Measurements from ENCODE around the gene ZFP36.

DNA sequence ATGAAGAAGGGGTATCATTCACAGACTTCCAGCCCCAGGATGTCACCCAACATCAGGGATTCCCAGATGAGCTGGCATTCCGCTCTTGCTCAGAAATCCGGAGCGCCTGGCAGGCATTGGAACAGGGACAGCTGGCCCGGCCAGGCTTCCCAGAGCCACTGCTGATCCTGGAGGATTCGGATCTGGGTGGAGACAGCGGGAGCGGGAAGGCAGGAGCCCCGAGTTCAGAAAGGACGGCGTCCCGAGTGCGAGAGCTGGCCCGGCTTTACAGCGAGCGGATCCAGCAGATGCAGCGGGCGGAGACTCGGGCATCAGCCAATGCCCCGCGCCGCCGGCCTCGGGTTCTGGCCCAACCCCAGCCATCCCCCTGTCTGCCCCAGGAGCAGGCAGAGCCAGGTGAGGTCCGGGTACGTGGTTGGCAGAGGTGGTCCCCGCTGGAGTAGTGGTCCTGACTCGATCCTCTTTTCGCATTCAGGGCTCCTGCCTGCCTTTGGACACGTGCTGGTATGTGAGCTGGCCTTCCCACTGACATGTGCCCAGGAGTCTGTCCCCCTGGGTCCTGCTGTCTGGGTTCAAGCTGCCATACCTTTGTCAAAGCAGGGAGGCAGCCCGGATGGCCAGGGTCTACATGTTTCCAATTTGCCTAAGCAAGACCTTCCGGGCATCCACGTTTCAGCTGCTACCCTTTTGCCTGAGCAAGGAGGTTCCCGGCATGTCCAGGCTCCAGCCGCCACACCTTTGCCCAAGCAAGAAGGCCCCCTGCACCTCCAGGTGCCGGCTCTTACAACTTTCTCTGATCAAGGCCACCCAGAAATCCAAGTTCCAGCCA is 16.8 kb downstream of the ZFP36 start:
- TF ChIP-seq CTCF (IDR thresholded peaks at IDR 0.05 in 8 of 11, conservative IDR thresholded peaks at IDR 0.05 in 3 of 11) (no peak), POLR2A (IDR thresholded peaks at IDR 0.05) (no peak), POLR2AphosphoS5 (IDR thresholded peaks at IDR 0.05) (peak in 1 of 3 donors; percentile 55)
